Panc1 (cell line): ENCODE data around the gene KRTAP10-7. TPM values are rescaled to one million over a fixed set of nuclear protein-coding genes. Genes with fewer than 3 reads are reported as not detected.

Source experiments
- ATAC-seq: fragments of 200-7000 bp; cut with Tn5 transposase; 2 replicates; pipeline ENCODE4 v1.9.1; 2020; ENCODE audit warnings: mild to moderate bottlenecking, moderate library complexity
- BruUV-seq: library from RNA; stranded (reverse); fragments of 400-500 nt; replicated peaks from 2 replicates; lab custom pipeline; 2021; lab: Mats Ljungman, UMichigan
- CTCF ChIA-PET: fragments of 300-600 bp; sonication (Branson Sonifier 250); formaldehyde crosslinking; loops from one replicate; lab custom pipeline; 2022; ENCODE audit warnings: antibody characterized with exemption; lab: Charles Lee
- POLR2A ChIA-PET: fragments of 300-600 bp; sonication (Branson Sonifier 250); formaldehyde crosslinking; loops from one replicate; lab custom pipeline; 2022; ENCODE audit warnings: antibody characterized with exemption; lab: Charles Lee
- DNase-seq: peaks from one replicate; pipeline ENCODE4 v3.0.0-alpha.2; 2010; ENCODE audit warnings: low read depth, low spot score
- H3K27ac ChIP-seq: 2 replicates; pipeline ENCODE4 v1.5.1; 2011; ENCODE audit warnings: mild to moderate bottlenecking, low read length, inconsistent platforms
- H3K27me3 ChIP-seq: fragments of 200-500 bp; sonication (Bioruptor generic); 2 replicates; pipeline ENCODE4 v1.6.0; 2014; ENCODE audit warnings: low read length, inconsistent platforms; ENCODE audit not compliant: control insufficient read depth, insufficient read depth
- H3K36me3 ChIP-seq: fragments of 200-500 bp; sonication (Bioruptor generic); 2 replicates; pipeline ENCODE4 v1.5.1; 2014; ENCODE audit warnings: inconsistent platforms, mild to moderate bottlenecking, low read length, moderate library complexity; ENCODE audit not compliant: control insufficient read depth, insufficient read depth
- H3K4me1 ChIP-seq: 2 replicates; pipeline ENCODE4 v1.5.1; 2011; ENCODE audit warnings: inconsistent platforms, mild to moderate bottlenecking, low read length, moderate library complexity; ENCODE audit not compliant: control insufficient read depth, insufficient read depth
- H3K4me3 ChIP-seq, 2 experiments: 2 replicates each; pipeline ENCODE4 v1.5.1; 2011 to 2012; ENCODE audit warnings: low read depth in 2 of 2, low read length in 2 of 2, mild to moderate bottlenecking in 2 of 2, inconsistent platforms in 1 of 2, moderate library complexity in 1 of 2
- H3K9me3 ChIP-seq: fragments of 200-500 bp; sonication (Bioruptor generic); 2 replicates; pipeline ENCODE4 v1.5.1; 2014; ENCODE audit warnings: low read depth, mild to moderate bottlenecking, inconsistent platforms, low read length, moderate library complexity; ENCODE audit not compliant: control insufficient read depth, insufficient read depth
- CTCF ChIP-seq: fragments of 450-650 bp; IDR thresholded peaks from 2 replicates; pipeline ENCODE4 v1.5.1; 2017; ENCODE audit warnings: mild to moderate bottlenecking
- POLR2AphosphoS5 ChIP-seq: IDR thresholded peaks from 2 replicates; pipeline ENCODE4 v1.6.1; 2012; ENCODE audit warnings: mild to moderate bottlenecking, low read depth, low read length, moderate library complexity
- SIN3A ChIP-seq: IDR thresholded peaks from 2 replicates; pipeline ENCODE4 v1.6.1; 2012; ENCODE audit warnings: low read depth, mild to moderate bottlenecking, low read length, moderate library complexity, borderline replicate concordance; ENCODE audit not compliant: insufficient read depth
- TCF7L2 ChIP-seq: IDR thresholded peaks from 2 replicates; pipeline ENCODE4 v1.6.1; 2011; ENCODE audit warnings: mild to moderate bottlenecking, low read depth, low read length, inconsistent platforms
- in situ Hi-C: cut with HindIII; loops from 2 replicates; pipeline ENCODE4 v1.10.0; 2016; ENCODE audit warnings: low sequenced_read_pairs, low pct_unique_long_range_greater_than_20kb
- intact Hi-C: fragments of 100-400 bp; cut with micrococcal nuclease; formaldehyde crosslinking; loops from one replicate; pipeline ENCODE4 v1.10.0; 2022; ENCODE audit not compliant: unreplicated experiment
- total RNA-seq: library from RNA; stranded (reverse); gene quantifications from one replicate; pipeline ENCODE4 v1.2.1, GENCODE V29; 2021; ENCODE audit not compliant: unreplicated experiment
- TF ChIP-seq, protein P1 (sequence below), 2 experiments: IDR thresholded peaks; 2 replicates each; pipeline ENCODE4 v1.6.1; 2011 to 2012; ENCODE audit warnings: low read depth in 2 of 2, control low read depth in 1 of 2, low read length in 1 of 2, mild to moderate bottlenecking in 1 of 2, moderate library complexity in 1 of 2; ENCODE audit not compliant: insufficient read depth in 1 of 2

KRTAP10-7 gene
- total RNA-seq, 1 experiment from 2014 or later, result not detected

DNA sequence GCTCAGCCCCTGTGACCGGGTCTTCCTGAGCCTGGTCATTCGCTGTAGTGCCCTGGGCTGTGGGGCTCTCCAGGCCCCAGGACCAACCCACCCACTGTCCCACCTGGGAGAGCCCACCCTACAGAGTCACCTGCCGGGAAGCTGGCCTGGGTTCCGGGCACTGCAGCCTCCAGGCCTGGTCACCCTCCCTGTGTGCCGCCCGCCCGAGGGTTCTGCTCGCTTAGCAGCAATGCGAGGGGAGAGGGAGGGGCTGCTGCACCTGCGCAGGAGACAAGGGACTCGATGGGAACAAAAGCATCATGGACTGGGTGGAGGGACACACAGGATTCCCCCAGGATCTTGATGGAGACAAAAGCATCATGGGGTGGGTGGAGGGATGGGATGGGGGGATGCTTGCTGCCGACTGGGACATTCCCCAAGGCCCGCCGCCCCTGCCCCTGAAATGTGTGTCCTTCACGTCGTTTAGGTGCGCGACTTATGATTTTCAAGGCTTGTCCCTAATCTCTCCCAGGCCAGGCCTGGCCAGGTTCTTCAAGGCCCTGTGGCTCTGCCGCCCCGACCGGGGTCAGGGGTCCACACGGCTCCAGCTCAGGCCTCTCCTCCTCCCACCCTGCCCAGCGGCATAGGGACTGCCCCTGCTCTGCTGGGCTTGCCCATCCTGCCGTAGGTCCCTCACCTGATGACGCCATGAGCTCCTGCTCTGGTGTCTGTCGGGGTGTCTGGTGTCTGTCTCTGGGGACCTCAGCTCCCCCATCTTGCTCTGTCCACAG, 13.2 kb downstream of the KRTAP10-7 start:
- H3K27me3 ChIP-seq, result no peaks in the 10 kb centered on the region
- no peak for TF ChIP-seq TCF7L2
- TF ChIP-seq SIN3A, result no peak
- no peak for TF ChIP-seq POLR2AphosphoS5
- TF ChIP-seq CTCF, result no peak
- TF ChIP-seq, protein P1, sequence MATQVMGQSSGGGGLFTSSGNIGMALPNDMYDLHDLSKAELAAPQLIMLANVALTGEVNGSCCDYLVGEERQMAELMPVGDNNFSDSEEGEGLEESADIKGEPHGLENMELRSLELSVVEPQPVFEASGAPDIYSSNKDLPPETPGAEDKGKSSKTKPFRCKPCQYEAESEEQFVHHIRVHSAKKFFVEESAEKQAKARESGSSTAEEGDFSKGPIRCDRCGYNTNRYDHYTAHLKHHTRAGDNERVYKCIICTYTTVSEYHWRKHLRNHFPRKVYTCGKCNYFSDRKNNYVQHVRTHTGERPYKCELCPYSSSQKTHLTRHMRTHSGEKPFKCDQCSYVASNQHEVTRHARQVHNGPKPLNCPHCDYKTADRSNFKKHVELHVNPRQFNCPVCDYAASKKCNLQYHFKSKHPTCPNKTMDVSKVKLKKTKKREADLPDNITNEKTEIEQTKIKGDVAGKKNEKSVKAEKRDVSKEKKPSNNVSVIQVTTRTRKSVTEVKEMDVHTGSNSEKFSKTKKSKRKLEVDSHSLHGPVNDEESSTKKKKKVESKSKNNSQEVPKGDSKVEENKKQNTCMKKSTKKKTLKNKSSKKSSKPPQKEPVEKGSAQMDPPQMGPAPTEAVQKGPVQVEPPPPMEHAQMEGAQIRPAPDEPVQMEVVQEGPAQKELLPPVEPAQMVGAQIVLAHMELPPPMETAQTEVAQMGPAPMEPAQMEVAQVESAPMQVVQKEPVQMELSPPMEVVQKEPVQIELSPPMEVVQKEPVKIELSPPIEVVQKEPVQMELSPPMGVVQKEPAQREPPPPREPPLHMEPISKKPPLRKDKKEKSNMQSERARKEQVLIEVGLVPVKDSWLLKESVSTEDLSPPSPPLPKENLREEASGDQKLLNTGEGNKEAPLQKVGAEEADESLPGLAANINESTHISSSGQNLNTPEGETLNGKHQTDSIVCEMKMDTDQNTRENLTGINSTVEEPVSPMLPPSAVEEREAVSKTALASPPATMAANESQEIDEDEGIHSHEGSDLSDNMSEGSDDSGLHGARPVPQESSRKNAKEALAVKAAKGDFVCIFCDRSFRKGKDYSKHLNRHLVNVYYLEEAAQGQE (IDR thresholded peaks at IDR 0.05; ENCODE audit: insufficient read depth in 1 of 2, low read depth in 2 of 2, low read length in 1 of 2), result no peak
- ATAC-seq (no peak), DNase-seq (no peak)
- no TSS peak for BruUV-seq
- in situ Hi-C loops, result no loop called here
- ChIA-PET CTCF (no interaction called here), POLR2A (no interaction called here)
- H3K27ac ChIP-seq, result no peak overlapping the region
- H3K9me3 ChIP-seq, result peaks cover 3% of the 10 kb centered on the region; the same call in 1 of the 2 replicates
- intact Hi-C loops, result no loop called here
- H3K36me3 ChIP-seq, result no peaks in the 10 kb centered on the region
- H3K4me3 ChIP-seq, result no peak overlapping the region
- no peaks in the 10 kb centered on the region for H3K4me1 ChIP-seq

GRCh38 chr21:44614161-44614631, 13.8 kb downstream of the KRTAP10-7 start:
- BruUV-seq, result no TSS peak
- no peaks in the 10 kb centered on the region for H3K4me1 ChIP-seq
- in situ Hi-C loops, result no loop called here
- peaks cover 2% of the 10 kb centered on the region; the same call in 1 of the 2 replicates for H3K9me3 ChIP-seq
- POLR2A ChIA-PET, result no interaction called here
- DNase-seq, result no peak
- H3K27me3 ChIP-seq, result no peaks in the 10 kb centered on the region
- H3K4me3 ChIP-seq, result no peak overlapping the region
- intact Hi-C loops, result no loop called here
- no peak overlapping the region for H3K27ac ChIP-seq
- no peak for TF ChIP-seq SIN3A
- no peak for TF ChIP-seq TCF7L2
- TF ChIP-seq, protein P1 (IDR thresholded peaks at IDR 0.05; ENCODE audit: insufficient read depth in 1 of 2, low read depth in 2 of 2, low read length in 1 of 2), result no peak
- no peak for TF ChIP-seq CTCF
- ATAC-seq, result no peak
- no peaks in the 10 kb centered on the region for H3K36me3 ChIP-seq
- CTCF ChIA-PET, result no interaction called here
